Esophagus mucosa (tissue), 1 donor: Measurements from ENCODE around the gene TULP3. TPM values are rescaled to one million over a fixed set of nuclear protein-coding genes. Genes with fewer than 3 reads are reported as not detected.
A peak's percentile ranks its signal among the peaks of the same experiment; 100 is the strongest.

Experiments used
- ATAC-seq: fragments of 200-7000 bp; cut with Tn5 transposase; one replicate; pipeline ENCODE4 v1.9.1; 2020
- total RNA-seq: library from RNA; stranded (reverse); gene quantifications from one replicate; pipeline ENCODE4 v1.2.4, GENCODE V29; 2023
- donor health status: DM: yes; HTN: yes; CAD: no.

The TULP3 gene
- total RNA-seq, 1 donor from 2014 or later: 15.8 TPM

- ATAC-seq: no peak
Observed at GRCh38 chr12:2973566-2973965, 82.9 kb downstream of the TULP3 start.

- ATAC-seq: peak; percentile 37
Observed at GRCh38 chr12:2974560-2974971, 83.9 kb downstream of the TULP3 start.

GRCh38 chr12:2976581-2976996 is 85.9 kb downstream of the TULP3 start:
- no peak for ATAC-seq

- no peak for ATAC-seq
Observed at GRCh38 chr12:2977776-2978175, 87.1 kb downstream of the TULP3 start.

GRCh38 chr12:2979806-2980205 is 89.1 kb downstream of the TULP3 start:
- ATAC-seq: no peak

- ATAC-seq: no peak
Observed at GRCh38 chr12:2980630-2981029, 89.9 kb downstream of the TULP3 start.

- peak; percentile 7 for ATAC-seq
Observed at GRCh38 chr12:2982361-2982760, 91.7 kb downstream of the TULP3 start.

GRCh38 chr12:2984249-2984648 is 93.6 kb downstream of the TULP3 start:
- ATAC-seq: no peak

GRCh38 chr12:2984698-2985097 is 94.0 kb downstream of the TULP3 start:
- no peak for ATAC-seq

- ATAC-seq: no peak
Observed at GRCh38 chr12:2986876-2987275, 96.2 kb downstream of the TULP3 start.

GRCh38 chr12:2988494-2988893 is 97.8 kb downstream of the TULP3 start:
- ATAC-seq: no peak

Other genes starting within 250 kb of the TULP3 start
- 83.4 TPM for gene FKBP4, start 95.9 kb upstream of the TULP3 start, total RNA-seq
- gene ITFG2, start 78.2 kb upstream of the TULP3 start, total RNA-seq: 17.8 TPM
- 0.08 TPM for gene NRIP2, start 55.9 kb upstream of the TULP3 start, total RNA-seq
- gene TEX52, start 33.9 kb upstream of the TULP3 start, total RNA-seq: not detected
- 31.2 TPM for gene FOXM1, start 13.7 kb upstream of the TULP3 start, total RNA-seq
- 21.9 TPM for gene RHNO1, start 13.7 kb upstream of the TULP3 start, total RNA-seq
- gene TEAD4, start 68.5 kb downstream of the TULP3 start, total RNA-seq: 11.0 TPM
- gene TSPAN9, start 186.5 kb downstream of the TULP3 start, total RNA-seq: 15.9 TPM